ENCODE data around the gene ZNF804B.

GRCh38 chr7:89283302-89283701 lies 523.8 kb downstream of the ZNF804B start:
- TF ChIP-seq CTCF (IDR thresholded peaks at IDR 0.05; ENCODE audit: borderline replicate concordance, extremely low read depth, low read length, poor library complexity, severe bottlenecking) (no peak), EZH2 (IDR thresholded peaks at IDR 0.05; ENCODE audit: borderline replicate concordance, low read depth, low read length, severe bottlenecking) (no peak)

All from DND-41 (cell line).